Measurements from ENCODE around the gene ERI3.

ERI3 gene

GRCh38 chr1:44259090-44259489 is 96.0 kb downstream of the ERI3 start:
- DNase-seq = no peak

GRCh38 chr1:44256762-44257554 is 98.1 kb downstream of the ERI3 start:
- no peak for DNase-seq

GRCh38 chr1:44254392-44254910 is 100.6 kb downstream of the ERI3 start:
- DNase-seq = no peak

- DNase-seq = no peak
Observed at GRCh38 chr1:44251989-44252671, 102.9 kb downstream of the ERI3 start.

- no peak for DNase-seq
Observed at GRCh38 chr1:44251486-44251885, 103.6 kb downstream of the ERI3 start.

GRCh38 chr1:44250068-44250781 is 104.8 kb downstream of the ERI3 start:
- no peak for DNase-seq

GRCh38 chr1:44249543-44249942 is 105.5 kb downstream of the ERI3 start:
- no peak for DNase-seq

GRCh38 chr1:44246806-44247205 is 108.3 kb downstream of the ERI3 start:
- no peak for DNase-seq

GRCh38 chr1:44244986-44245385 is 110.1 kb downstream of the ERI3 start:
- no peak for DNase-seq

GRCh38 chr1:44243782-44244495 is 111.1 kb downstream of the ERI3 start:
- no peak for DNase-seq

- DNase-seq = no peak
Observed at GRCh38 chr1:44242746-44243145, 112.3 kb downstream of the ERI3 start.

GRCh38 chr1:44240802-44241671 is 114.0 kb downstream of the ERI3 start:
- DNase-seq = no peak

- no peak for DNase-seq
Observed at GRCh38 chr1:44239961-44240371, 115.1 kb downstream of the ERI3 start.

- no peak for DNase-seq
Observed at GRCh38 chr1:44239331-44239960, 115.6 kb downstream of the ERI3 start.

GRCh38 chr1:44238660-44239059 is 116.4 kb downstream of the ERI3 start:
- DNase-seq = no peak

- DNase-seq = no peak
Observed at GRCh38 chr1:44237721-44238457, 117.2 kb downstream of the ERI3 start.

GRCh38 chr1:44236490-44237272 is 118.4 kb downstream of the ERI3 start:
- DNase-seq = no peak

GRCh38 chr1:44235808-44236207 is 119.2 kb downstream of the ERI3 start:
- no peak for DNase-seq

- no peak for DNase-seq
Observed at GRCh38 chr1:44233593-44233992, 121.5 kb downstream of the ERI3 start.

- no peak for DNase-seq
Observed at GRCh38 chr1:44230796-44231195, 124.3 kb downstream of the ERI3 start.
